NCI-H345 treated with DMSO at 0.1 percent for 48 hours (cell line): ENCODE measurements around the gene TCTN1.
A peak's percentile ranks its signal among the peaks of the same experiment; 100 is the strongest.
"Not testable (repeated sequence)": the region's sequence is repeated elsewhere in the genome, so short reads cannot be mapped to it uniquely, and the experiment has no call there.

Experiments used
- DNase-seq: peaks from one replicate; lab custom pipeline; 2025; ENCODE audit not compliant: unreplicated experiment; lab: John Stamatoyannopoulos, UW

Gene TCTN1

GRCh38 chr12:110613771-110614684 is at the start of gene TCTN1:
TSS of gene TCTN1 (plus strand) at chr12:110614129. CDS start at chr12:110614183, 54 bp downstream.
- peak; percentile 80 for DNase-seq

GRCh38 chr12:110564471-110564991 is 49.4 kb upstream of the TCTN1 start:
- no peak for DNase-seq

GRCh38 chr12:110565894-110566871 is 47.7 kb upstream of the TCTN1 start:
- DNase-seq: no peak

- DNase-seq: no peak
These were observed 46.9 kb upstream of the TCTN1 start for GRCh38 chr12:110566993-110567392.

- DNase-seq: no peak
These were observed 45.2 kb upstream of the TCTN1 start for GRCh38 chr12:110568752-110569151.

- DNase-seq: not testable (repeated sequence)
These were observed 44.1 kb upstream of the TCTN1 start for GRCh38 chr12:110569838-110570237.

- not testable (repeated sequence) for DNase-seq
These were observed 43.1 kb upstream of the TCTN1 start for GRCh38 chr12:110570798-110571197.

GRCh38 chr12:110574044-110574443 is 39.9 kb upstream of the TCTN1 start:
- no peak for DNase-seq

GRCh38 chr12:110574717-110575230 is 39.2 kb upstream of the TCTN1 start:
- DNase-seq: not testable (repeated sequence)

GRCh38 chr12:110575326-110575725 is 38.6 kb upstream of the TCTN1 start:
- DNase-seq: no peak

GRCh38 chr12:110576504-110576903 is 37.4 kb upstream of the TCTN1 start:
- no peak for DNase-seq

- no peak for DNase-seq
These were observed 35.9 kb upstream of the TCTN1 start for GRCh38 chr12:110577864-110578693.

- no peak for DNase-seq
These were observed 35.0 kb upstream of the TCTN1 start for GRCh38 chr12:110578694-110579534.

GRCh38 chr12:110579535-110580253 is 34.2 kb upstream of the TCTN1 start:
- DNase-seq: no peak

- no peak for DNase-seq
These were observed 32.0 kb upstream of the TCTN1 start for GRCh38 chr12:110581931-110582275.

GRCh38 chr12:110582276-110583136 is 31.4 kb upstream of the TCTN1 start:
- DNase-seq: no peak

GRCh38 chr12:110583137-110584059 is 30.5 kb upstream of the TCTN1 start, which contains the start of gene PPTC7:
TSS of gene PPTC7 (minus strand) at chr12:110583318. CDS start at chr12:110583031, 287 bp downstream.
- peak; percentile 93 for DNase-seq
